B cell (primary cell): ENCODE results near the gene C1orf74. TPM values are rescaled to one million over a fixed set of nuclear protein-coding genes. Genes with fewer than 3 reads are reported as not detected.
A peak's percentile ranks its signal among the peaks of the same experiment; 100 is the strongest.

Source experiments
- ATAC-seq: fragments of 200-7000 bp; cut with Tn5 transposase; one replicate; pipeline ENCODE4 v1.10.0; 2021; ENCODE audit warnings: low read depth, mild to moderate bottlenecking, moderate number of reproducible peaks, moderate library complexity
- CTCF ChIA-PET: fragments of 350-600 bp; sonication (Branson Sonifier 250); formaldehyde crosslinking; loops from one replicate; lab custom pipeline; 2021; ENCODE audit warnings: antibody characterized with exemption, inconsistent platforms; lab: Charles Lee
- POLR2A ChIA-PET: fragments of 350-600 bp; sonication (Branson Sonifier 250); formaldehyde crosslinking; loops from one replicate; lab custom pipeline; 2021; ENCODE audit warnings: antibody characterized with exemption; lab: Charles Lee
- DNase-seq: peaks from one replicate; pipeline ENCODE4 v3.0.0; 2013
- H2AFZ ChIP-seq: 2 replicates; pipeline ENCODE4 v1.6.1; 2012; ENCODE audit warnings: mild to moderate bottlenecking, low read depth, low read length; ENCODE audit not compliant: insufficient read depth, poor library complexity, severe bottlenecking
- H3K27ac ChIP-seq, 2 donors: 1 replicate in 1 of 2; 2 replicates in 1 of 2; pipeline ENCODE4 v1.5.1; 2012 to 2013; ENCODE audit warnings: low read length in 2 of 2, mild to moderate bottlenecking in 2 of 2, moderate library complexity in 1 of 2
- H3K27me3 ChIP-seq, 4 experiments: fragments of 200-600 bp in 1 of 4; sonication (generic) in 1 of 4; replicated peaks in 1 of 4; 1 replicate in 2 of 4; 2 replicates in 2 of 4; pipeline versions ENCODE4 v1.6.1 to v1.7.0; 2013 to 2016; ENCODE audit warnings: low read length in 3 of 4, mild to moderate bottlenecking in 2 of 4, mixed read lengths in 1 of 4, moderate library complexity in 1 of 4; ENCODE audit not compliant: insufficient read depth in 4 of 4, control insufficient read depth in 3 of 4; ENCODE audit errors: control extremely low read depth in 1 of 4
- H3K36me3 ChIP-seq, 2 experiments: replicated peaks in 1 of 2; 1 replicate in 1 of 2; 2 replicates in 1 of 2; pipeline versions ENCODE4 v1.6.1 to v1.7.1; 2013; ENCODE audit warnings: low read length in 1 of 2; ENCODE audit not compliant: insufficient read depth in 2 of 2, control insufficient read depth in 1 of 2; ENCODE audit errors: control extremely low read depth in 1 of 2, extremely low read depth in 1 of 2
- H3K4me1 ChIP-seq, 2 donors: fragments of 200-600 bp in 1 of 2; sonication (generic) in 1 of 2; 1 replicate in 1 of 2; 2 replicates in 1 of 2; pipeline versions ENCODE4 v1.5.1 to v1.6.1; 2013 to 2017; ENCODE audit warnings: low read length in 2 of 2; ENCODE audit not compliant: control insufficient read depth in 2 of 2, insufficient read depth in 2 of 2
- H3K4me2 ChIP-seq: replicated peaks from 2 replicates; pipeline ENCODE3; 2012; ENCODE audit warnings: mild to moderate bottlenecking, low read depth, low read length; ENCODE audit not compliant: poor library complexity, severe bottlenecking
- H3K4me3 ChIP-seq, 5 experiments: fragments of 200-600 bp in 1 of 5; sonication (generic) in 1 of 5; 1 replicate in 3 of 5; 2 replicates in 2 of 5; pipeline versions ENCODE4 v1.5.1 to v1.7.0; 2011 to 2016; ENCODE audit warnings: low read length in 4 of 5, mild to moderate bottlenecking in 4 of 5, low read depth in 2 of 5, control low read depth in 1 of 5, moderate library complexity in 1 of 5; ENCODE audit not compliant: insufficient read depth in 1 of 5; ENCODE audit errors: control extremely low read depth in 1 of 5, extremely low read depth in 1 of 5
- H3K79me2 ChIP-seq: fragments of 200-600 bp; sonication (generic); one replicate; pipeline ENCODE4 v1.6.0; 2016; ENCODE audit warnings: low read length; ENCODE audit not compliant: control insufficient read depth, insufficient read depth
- H3K9ac ChIP-seq: fragments of 200-600 bp; sonication (generic); 2 replicates; pipeline ENCODE4 v1.6.1; 2017; ENCODE audit warnings: mild to moderate bottlenecking, low read length, moderate library complexity
- H3K9me3 ChIP-seq, 3 donors: one replicate each; pipeline versions ENCODE4 v1.6.1 to v1.7.1; 2013; ENCODE audit warnings: low read length in 2 of 3; ENCODE audit not compliant: control insufficient read depth in 2 of 3, insufficient read depth in 1 of 3; ENCODE audit errors: control extremely low read depth in 1 of 3
- H4K20me1 ChIP-seq: 2 replicates; pipeline ENCODE4 v1.6.0; 2012; ENCODE audit warnings: mild to moderate bottlenecking, low read length; ENCODE audit not compliant: insufficient read depth, control insufficient read depth, poor library complexity, severe bottlenecking
- H3K27ac Mint-ChIP-seq: one replicate; pipeline ENCODE4 v1.8.0; 2021; ENCODE audit warnings: mixed read lengths
- H3K27me3 Mint-ChIP-seq: one replicate; pipeline ENCODE4 v1.8.0; 2021; ENCODE audit warnings: mixed read lengths
- H3K4me1 Mint-ChIP-seq: one replicate; pipeline ENCODE4 v1.8.0; 2021; ENCODE audit warnings: mixed read lengths
- H3K4me3 Mint-ChIP-seq: one replicate; pipeline ENCODE4 v1.8.0; 2021; ENCODE audit warnings: mixed read lengths
- H3K9me3 Mint-ChIP-seq: one replicate; pipeline ENCODE4 v1.8.0; 2022; ENCODE audit warnings: mixed read lengths; ENCODE audit not compliant: insufficient read depth
- CTCF ChIP-seq: fragments of 200-600 bp; IDR thresholded peaks from one replicate; pipeline ENCODE4 v1.8.0; 2022; ENCODE audit warnings: antibody characterized with exemption, mild to moderate bottlenecking
- EZH2 ChIP-seq: IDR thresholded peaks from 2 replicates; pipeline ENCODE4 v1.6.1; 2012; ENCODE audit warnings: borderline replicate concordance, low read depth, mild to moderate bottlenecking, moderate library complexity, low read length; ENCODE audit not compliant: insufficient read depth, poor library complexity, severe bottlenecking
- WGBS: methylation state at CpG from one replicate; pipeline ENCODE4 v1.1.5; 2013; ENCODE audit warnings: missing lambda C conversion rate; ENCODE audit not compliant: insufficient coverage; 5-methylcytosine and 5-hydroxymethylcytosine counted together
- intact Hi-C: fragments of 100-400 bp; cut with micrococcal nuclease; formaldehyde crosslinking; loops from one replicate; pipeline ENCODE4 v1.10.0; 2022
- polyA plus RNA-seq: library from polyadenylated mRNA; depleted of rRNA; stranded (reverse); fragments of >200 nt; gene quantifications from 2 replicates; pipeline ENCODE4 v1.2.3, GENCODE V29; 2012
- total RNA-seq, 2 donors: library from RNA; stranded (reverse); fragments of 120-200 nt in 1 of 2; gene quantifications; 1 replicate in 1 of 2; 2 replicates in 1 of 2; pipeline versions ENCODE4 v1.2.3 to v1.2.4, GENCODE V29; 2013 to 2022

The C1orf74 gene
- total and polyA plus RNA-seq, 2 donors (not counting 1 experiment from before 2014, with no cell fraction given) = 0.49 to 3.4 TPM

- no peaks in the 10 kb centered on the region for H3K9me3 ChIP-seq
- H3K9ac ChIP-seq = no peak overlapping the region
- H3K27ac ChIP-seq = peak overlapping the region in 1 of 2 donors; percentile 76
- POLR2A ChIA-PET = no interaction called here
- peak overlapping the region; percentile 66 for H3K27ac Mint-ChIP-seq
- DNase-seq (no peak), ATAC-seq (no peak)
- H3K4me1 Mint-ChIP-seq = peaks cover 68% of the 10 kb centered on the region
- H3K79me2 ChIP-seq = peaks cover 93% of the 10 kb centered on the region
- H3K4me1 ChIP-seq = peaks cover 43 to 56% of the 10 kb centered on the region in 2 donors
- TF ChIP-seq EZH2 (no peak), CTCF (no peak)
- H3K9me3 Mint-ChIP-seq = no peaks in the 10 kb centered on the region
- H3K36me3 ChIP-seq = peaks cover 11 to 74% of the 10 kb centered on the region in 2 experiments
- CTCF ChIA-PET = interaction anchor here (0.9 to 3.2 kb wide), 6 partner anchors 12 to 195 kb away, joined by 3 to 14 read pairs (median 4); no protein-coding TSS in a partner anchor
- H3K27me3 Mint-ChIP-seq = no peaks in the 10 kb centered on the region
- H4K20me1 ChIP-seq = peaks cover 31% of the 10 kb centered on the region
- no peak overlapping the region for H3K4me3 ChIP-seq
- H3K27me3 ChIP-seq = no peaks in the 10 kb centered on the region
- H3K4me2 ChIP-seq = no peak overlapping the region
- no peak overlapping the region for H2AFZ ChIP-seq
- H3K4me3 Mint-ChIP-seq = peak overlapping the region; percentile 12
- intact Hi-C loops = no loop called here
Measured at GRCh38 chr1:209761011-209761635, 23.2 kb downstream of the C1orf74 start.

- H3K27me3 ChIP-seq = no peaks in the 10 kb centered on the region
- peak overlapping the region in 1 of 2 donors; percentile 86 for H3K27ac ChIP-seq
- H3K79me2 ChIP-seq = peaks cover 86% of the 10 kb centered on the region
- intact Hi-C loops = loop anchor here (10.0 kb wide), 1 partner anchor 85 kb away; the partner anchor contains the start of gene G0S2
- peaks cover 31% of the 10 kb centered on the region for H4K20me1 ChIP-seq
- no peak overlapping the region for H3K4me3 ChIP-seq
- WGBS = 100% methylated on average over 12 of the region's 12 CpGs
- TF ChIP-seq CTCF (no peak), EZH2 (no peak)
- no peak for ATAC-seq
- H3K4me1 ChIP-seq = peaks cover 50 to 63% of the 10 kb centered on the region in 2 donors
- H3K36me3 ChIP-seq = peaks cover 9 to 65% of the 10 kb centered on the region in 2 experiments
- Mint-ChIP-seq H3K9me3 (no peaks in the 10 kb centered on the region), H3K4me3 (peak overlapping the region; percentile 16), H3K27me3 (no peaks in the 10 kb centered on the region), H3K27ac (peak overlapping the region; percentile 72), H3K4me1 (peaks cover 77% of the 10 kb centered on the region)
- ChIA-PET POLR2A (interaction anchor here (1.2 kb wide), 1 partner anchor 8 kb away, joined by 6 read pairs; no protein-coding TSS in a partner anchor), CTCF (interaction anchor here (1.5 to 3.2 kb wide), 5 partner anchors 10 to 194 kb away, joined by 3 to 14 read pairs (median 5); no protein-coding TSS in a partner anchor)
- peak overlapping the region; percentile 72 for H3K4me2 ChIP-seq
- no peak overlapping the region for H3K9ac ChIP-seq
- no peaks in the 10 kb centered on the region for H3K9me3 ChIP-seq
- no peak overlapping the region for H2AFZ ChIP-seq
- no peak for DNase-seq
Measured at GRCh38 chr1:209759829-209760359, 24.5 kb downstream of the C1orf74 start.
